ENCODE data around the gene MISP3. TPM values are rescaled to one million over a fixed set of nuclear protein-coding genes. Genes with fewer than 3 reads are reported as not detected.

Gene MISP3
- total RNA-seq, 1 donor from 2014 or later = 0.98 TPM

DNA sequence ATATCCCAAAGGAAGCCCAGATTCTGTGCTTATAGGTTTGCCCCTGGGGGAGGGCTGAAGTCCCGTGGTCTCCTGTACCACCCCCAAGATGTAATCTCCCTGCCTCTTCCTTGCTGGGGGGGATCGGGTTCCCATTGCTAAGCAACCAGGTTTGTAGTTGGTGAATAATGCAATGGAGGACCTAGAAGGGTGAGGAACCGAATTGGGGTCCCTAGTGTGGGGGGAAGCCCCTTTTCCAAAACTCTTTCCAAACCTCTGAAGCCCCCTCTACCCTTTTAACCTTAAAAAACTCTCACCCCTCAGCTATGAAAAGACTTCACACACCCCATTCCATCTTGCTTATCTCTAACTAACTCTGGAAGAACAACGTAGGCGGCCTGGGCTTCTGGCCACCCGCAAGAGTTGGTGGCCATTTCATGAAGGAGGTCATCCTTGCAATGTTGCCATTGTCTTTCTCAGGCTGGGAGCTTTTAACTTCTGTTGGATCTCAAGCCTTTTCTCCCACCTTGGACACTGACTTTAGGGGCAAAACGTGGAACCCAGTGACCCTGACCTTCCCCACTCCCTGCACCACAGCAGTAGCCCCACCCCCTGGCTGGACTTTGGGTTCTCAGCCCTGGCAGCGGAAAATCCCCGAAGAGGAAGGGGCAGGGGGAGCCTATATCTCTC is 11.4 kb upstream of the MISP3 start:
- H3K4me1 Mint-ChIP-seq = peaks cover 10% of the 10 kb centered on the region
- no peak for DNase-seq (ENCODE audit: low spot score in 2 of 2, unreplicated experiment in 2 of 2)
- no peaks in the 10 kb centered on the region for H3K36me3 Mint-ChIP-seq
- H3K27ac Mint-ChIP-seq = no peak overlapping the region
- TF ChIP-seq, protein P1, sequence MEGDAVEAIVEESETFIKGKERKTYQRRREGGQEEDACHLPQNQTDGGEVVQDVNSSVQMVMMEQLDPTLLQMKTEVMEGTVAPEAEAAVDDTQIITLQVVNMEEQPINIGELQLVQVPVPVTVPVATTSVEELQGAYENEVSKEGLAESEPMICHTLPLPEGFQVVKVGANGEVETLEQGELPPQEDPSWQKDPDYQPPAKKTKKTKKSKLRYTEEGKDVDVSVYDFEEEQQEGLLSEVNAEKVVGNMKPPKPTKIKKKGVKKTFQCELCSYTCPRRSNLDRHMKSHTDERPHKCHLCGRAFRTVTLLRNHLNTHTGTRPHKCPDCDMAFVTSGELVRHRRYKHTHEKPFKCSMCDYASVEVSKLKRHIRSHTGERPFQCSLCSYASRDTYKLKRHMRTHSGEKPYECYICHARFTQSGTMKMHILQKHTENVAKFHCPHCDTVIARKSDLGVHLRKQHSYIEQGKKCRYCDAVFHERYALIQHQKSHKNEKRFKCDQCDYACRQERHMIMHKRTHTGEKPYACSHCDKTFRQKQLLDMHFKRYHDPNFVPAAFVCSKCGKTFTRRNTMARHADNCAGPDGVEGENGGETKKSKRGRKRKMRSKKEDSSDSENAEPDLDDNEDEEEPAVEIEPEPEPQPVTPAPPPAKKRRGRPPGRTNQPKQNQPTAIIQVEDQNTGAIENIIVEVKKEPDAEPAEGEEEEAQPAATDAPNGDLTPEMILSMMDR (IDR thresholded peaks at IDR 0.05; ENCODE audit: unreplicated experiment) = no peak
- peaks cover 38% of the 10 kb centered on the region for H3K27me3 Mint-ChIP-seq (ENCODE audit: low read depth)
- H3K9me3 Mint-ChIP-seq = no peaks in the 10 kb centered on the region
- no peak overlapping the region for H3K4me3 Mint-ChIP-seq

DNA sequence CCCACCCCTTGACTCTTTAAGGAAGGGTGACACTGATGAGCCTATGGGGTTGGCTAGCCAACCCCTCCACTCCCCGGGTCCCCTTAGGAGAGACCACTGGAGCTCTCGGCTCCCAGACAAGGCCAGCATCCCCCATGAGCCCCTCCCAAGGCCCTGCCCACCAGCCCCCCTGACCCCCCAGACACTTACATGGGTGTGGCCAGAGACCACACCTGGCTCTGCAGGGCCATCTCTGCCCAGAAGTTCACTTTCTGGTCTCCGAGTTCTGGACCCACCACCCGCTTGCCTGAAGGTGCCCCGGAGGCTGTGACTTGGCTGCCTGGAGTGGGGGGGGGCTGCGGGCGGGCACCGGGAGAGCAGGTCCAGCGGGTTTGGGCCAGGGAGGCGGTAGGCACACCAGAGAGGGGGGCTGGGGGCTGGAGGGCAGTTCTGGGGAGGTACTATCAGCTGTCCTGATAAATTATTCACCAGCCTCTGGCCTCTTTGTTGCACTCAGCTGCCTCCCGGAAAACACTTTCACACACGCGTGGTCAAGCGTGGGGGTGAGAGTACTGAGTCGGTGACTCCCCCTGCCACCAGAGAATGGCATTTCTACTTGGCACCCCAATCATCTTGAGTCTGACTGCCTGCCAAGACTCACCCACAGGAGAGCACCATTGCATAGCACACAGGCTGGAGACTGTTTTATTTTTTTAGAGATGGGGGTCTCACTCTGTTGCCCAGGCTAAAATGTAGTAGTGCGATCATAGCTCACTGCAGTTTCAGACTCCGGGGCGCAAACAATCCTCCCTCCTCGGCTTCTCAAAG is 10.6 kb upstream of the MISP3 start, which contains the start of gene PALM3:
Gene PALM3, minus strand, starts transcription at position 326 of the 807 bp plus-strand sequence. Its CDS starts 96 bp downstream, at position 230.
- Mint-ChIP-seq H3K9me3 (no peaks in the 10 kb centered on the region), H3K4me3 (no peak within 1 kb of the TSS), H3K36me3 (no peaks in the 10 kb centered on the region), H3K27me3 (ENCODE audit: low read depth) (peaks cover 30% of the 10 kb centered on the region), H3K4me1 (peaks cover 10% of the 10 kb centered on the region), H3K27ac (no peak within 1 kb of the TSS)
- DNase-seq (ENCODE audit: low spot score in 2 of 2, unreplicated experiment in 2 of 2) = no peak
- TF ChIP-seq, protein P1 (IDR thresholded peaks at IDR 0.05; ENCODE audit: unreplicated experiment) = no peak

DNA sequence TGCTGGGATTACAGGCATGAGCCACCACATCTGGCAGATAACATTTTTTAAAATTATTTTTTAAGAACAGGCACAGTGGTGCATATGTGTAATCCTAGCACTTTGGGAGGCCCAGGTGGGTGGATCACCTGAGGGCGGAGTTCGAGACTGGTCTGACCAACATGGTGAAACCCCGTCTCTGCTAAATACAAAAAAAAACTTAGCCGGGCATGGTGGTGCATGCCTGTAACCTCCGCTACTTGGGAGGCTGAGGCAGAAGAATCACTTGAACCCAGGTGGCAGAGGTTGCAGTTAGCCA is 10.1 kb upstream of the MISP3 start:
- H3K27ac Mint-ChIP-seq = no peak overlapping the region
- no peak for DNase-seq (ENCODE audit: low spot score in 2 of 2, unreplicated experiment in 2 of 2)
- H3K27me3 Mint-ChIP-seq (ENCODE audit: low read depth) = peaks cover 28% of the 10 kb centered on the region
- H3K4me1 Mint-ChIP-seq = peaks cover 10% of the 10 kb centered on the region
- H3K4me3 Mint-ChIP-seq = no peak overlapping the region
- no peaks in the 10 kb centered on the region for H3K36me3 Mint-ChIP-seq
- H3K9me3 Mint-ChIP-seq = no peaks in the 10 kb centered on the region
- TF ChIP-seq, protein P1 (IDR thresholded peaks at IDR 0.05; ENCODE audit: unreplicated experiment) = no peak

DNA sequence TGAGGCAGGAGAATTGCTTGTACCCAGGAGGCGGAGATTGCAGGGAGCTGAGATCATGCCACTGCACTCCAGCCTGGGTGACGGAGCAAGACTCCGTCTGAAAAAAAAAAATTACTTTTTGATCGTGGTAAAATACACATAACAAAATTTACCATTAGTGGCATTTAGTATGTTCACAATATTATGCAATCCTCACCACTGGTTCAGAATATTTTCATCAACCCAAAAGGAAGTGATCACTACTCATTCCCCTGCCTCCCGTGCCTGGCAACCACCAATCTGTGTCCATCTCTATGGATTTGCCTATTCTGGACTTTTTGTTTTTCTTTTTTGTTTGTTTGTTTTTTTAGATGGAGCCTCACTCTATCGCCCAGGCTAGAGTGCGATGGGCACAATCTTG is 9.5 kb upstream of the MISP3 start:
- Mint-ChIP-seq H3K36me3 (no peaks in the 10 kb centered on the region), H3K4me3 (no peak overlapping the region), H3K27ac (no peak overlapping the region), H3K9me3 (no peaks in the 10 kb centered on the region), H3K4me1 (peaks cover 7% of the 10 kb centered on the region), H3K27me3 (ENCODE audit: low read depth) (peaks cover 22% of the 10 kb centered on the region)
- DNase-seq (ENCODE audit: low spot score in 2 of 2, unreplicated experiment in 2 of 2) = no peak
- TF ChIP-seq, protein P1 (IDR thresholded peaks at IDR 0.05; ENCODE audit: unreplicated experiment) = no peak

DNA sequence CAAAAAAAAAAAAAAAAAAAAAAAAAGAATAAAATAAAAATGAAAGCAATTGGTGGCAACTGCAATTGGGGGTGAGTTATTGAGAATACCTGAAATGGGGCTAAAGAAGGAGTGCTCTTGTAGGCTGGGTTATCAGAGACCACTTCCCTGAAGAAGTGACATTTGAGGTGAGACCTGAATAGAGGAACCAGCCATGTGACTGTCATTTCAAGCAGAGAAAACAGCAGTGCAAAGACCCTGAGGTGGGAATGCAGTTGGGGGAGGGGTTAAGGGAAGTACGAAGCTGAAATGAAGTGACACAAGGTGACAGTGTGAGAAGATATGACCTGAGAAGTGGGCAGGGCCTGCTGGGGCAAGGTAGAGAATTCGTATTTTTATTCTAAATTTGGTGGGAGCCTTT is 6.5 kb upstream of the MISP3 start:
- H3K27me3 Mint-ChIP-seq (ENCODE audit: low read depth) = peaks cover 2% of the 10 kb centered on the region
- no peak overlapping the region for H3K4me3 Mint-ChIP-seq
- H3K27ac Mint-ChIP-seq = no peak overlapping the region
- H3K9me3 Mint-ChIP-seq = no peaks in the 10 kb centered on the region
- TF ChIP-seq, protein P1 (IDR thresholded peaks at IDR 0.05; ENCODE audit: unreplicated experiment) = no peak
- peaks cover 10% of the 10 kb centered on the region for H3K4me1 Mint-ChIP-seq
- no peaks in the 10 kb centered on the region for H3K36me3 Mint-ChIP-seq
- no peak for DNase-seq (ENCODE audit: low spot score in 2 of 2, unreplicated experiment in 2 of 2)
